MCF 10A (cell line): ENCODE data around the gene MAP4K2. TPM values are rescaled to one million over a fixed set of nuclear protein-coding genes. Genes with fewer than 3 reads are reported as not detected.

ENCODE experiments used
- Bru-seq: library from RNA; stranded (reverse); fragments of 400-500 nt; gene quantifications from one replicate; lab custom pipeline; 2021; lab: Mats Ljungman, UMichigan
- BruChase-seq, 2 experiments: library from RNA; stranded (reverse); fragments of 400-500 nt; gene quantifications; one replicate each; lab custom pipeline; 2021; lab: Mats Ljungman, UMichigan
- BruUV-seq: library from RNA; stranded (reverse); fragments of 400-500 nt; replicated peaks from 2 replicates; lab custom pipeline; 2021; lab: Mats Ljungman, UMichigan
- CTCF ChIA-PET: fragments of 300-600 bp; sonication (Branson Sonifier 250); formaldehyde crosslinking; extraction: SDS; loops from one replicate; lab custom pipeline; 2021; ENCODE audit warnings: antibody characterized with exemption, inconsistent platforms; lab: Yijun Ruan, JAX
- POLR2A ChIA-PET: fragments of 300-600, 350-650 bp; sonication (Branson Sonifier 250); formaldehyde crosslinking; extraction: SDS; loops from one replicate; lab custom pipeline; 2020; ENCODE audit warnings: antibody characterized with exemption, inconsistent platforms; lab: Yijun Ruan, JAX
- DNase-seq: peaks from one replicate; pipeline ENCODE4 v3.0.0-alpha.2; 2018; ENCODE audit not compliant: unreplicated experiment
- H3K27ac Mint-ChIP-seq: one replicate; pipeline ENCODE4 v1.8.0; 2022; ENCODE audit warnings: mild to moderate bottlenecking, low read depth, mixed read lengths; ENCODE audit not compliant: unreplicated experiment
- H3K27me3 Mint-ChIP-seq: one replicate; pipeline ENCODE4 v1.8.0; 2022; ENCODE audit warnings: mixed read lengths; ENCODE audit not compliant: insufficient read depth, unreplicated experiment
- H3K36me3 Mint-ChIP-seq: one replicate; pipeline ENCODE4 v1.8.0; 2022; ENCODE audit warnings: mild to moderate bottlenecking, moderate library complexity, mixed read lengths; ENCODE audit not compliant: insufficient read depth, unreplicated experiment
- H3K4me1 Mint-ChIP-seq: one replicate; pipeline ENCODE4 v1.8.0; 2022; ENCODE audit warnings: mixed read lengths; ENCODE audit not compliant: insufficient read depth, unreplicated experiment
- H3K4me3 Mint-ChIP-seq: one replicate; pipeline ENCODE4 v1.8.0; 2022; ENCODE audit warnings: mild to moderate bottlenecking, moderate library complexity, mixed read lengths; ENCODE audit not compliant: unreplicated experiment
- H3K9me3 Mint-ChIP-seq: one replicate; pipeline ENCODE4 v1.8.0; 2022; ENCODE audit warnings: mixed read lengths; ENCODE audit not compliant: unreplicated experiment
- CTCF ChIP-seq: fragments of 200-600 bp; IDR thresholded peaks from one replicate; pipeline ENCODE4 v1.8.0; 2022; ENCODE audit warnings: antibody characterized with exemption, mild to moderate bottlenecking; ENCODE audit not compliant: unreplicated experiment
- intact Hi-C: fragments of 100-400 bp; cut with micrococcal nuclease; formaldehyde crosslinking; loops from 2 replicates; pipeline ENCODE4 v1.14.1; 2022
- long read RNA-seq: library from polyadenylated mRNA; stranded (forward); transcript quantifications from one replicate; pipeline ENCODE4 v2.0.0, GENCODE V29; 2022
- total RNA-seq: library from RNA; stranded (reverse); gene quantifications from 2 replicates; pipeline ENCODE4 v1.2.3, GENCODE V29; 2022

The MAP4K2 gene
- 4.9 and 6.8 TPM in 2 replicates for total RNA-seq
- percentile 31 among the genes with signal in this experiment for Bru-seq, nascent RNA
- BruChase-seq, experiment 1, labeled RNA remaining after a 6-hour chase = percentile 40 among the genes with signal in this experiment
- percentile 37 among the genes with signal in this experiment for BruChase-seq, experiment 2, labeled RNA remaining after a 2-hour chase
- long read RNA-seq, full-length matches to known transcripts = 11 of 17 reads
- long read RNA-seq, partial matches to known transcripts = 0 of 17 reads
- long read RNA-seq, other reads (novel, unspliced or antisense) = 6 of 17 reads

- Mint-ChIP-seq H3K27me3 (no peaks in the 10 kb centered on the region), H3K9me3 (no peaks in the 10 kb centered on the region), H3K4me1 (peaks cover 9% of the 10 kb centered on the region), H3K4me3 (peak within 1 kb of the TSS; percentile 88), H3K36me3 (peaks cover 25% of the 10 kb centered on the region), H3K27ac (peak within 1 kb of the TSS; percentile 81)
- peak; percentile 16 for TF ChIP-seq CTCF
- BruUV-seq = TSS peak; percentile 50
- intact Hi-C loops = loop anchor here (2.0 kb wide), 1 partner anchor 41 kb away; the partner anchor contains the start of gene CDC42BPG
- peak; percentile 87 for DNase-seq
- ChIA-PET CTCF (interaction anchor here (0.5 to 1.5 kb wide), 7 partner anchors 15 to 204 kb away, joined by 3 to 7 read pairs (median 3); no protein-coding TSS in a partner anchor), POLR2A (interaction anchor here (0.7 to 2.4 kb wide), 10 partner anchors 9 to 82 kb away, joined by 3 to 9 read pairs (median 4); partner anchors contain the start of gene SF1)
These were observed at the start of gene MAP4K2 for GRCh38 chr11:64803158-64803845. Gene MAP4K2, minus strand, starts transcription at chr11:64803214. Its CDS starts 65 bp downstream, at chr11:64803149.

GRCh38 chr11:64851831-64852351 is 48.9 kb upstream of the MAP4K2 start:
- Mint-ChIP-seq H3K4me1 (peaks cover 40% of the 10 kb centered on the region), H3K36me3 (peaks cover 23% of the 10 kb centered on the region), H3K27ac (no peak overlapping the region), H3K4me3 (no peak overlapping the region), H3K9me3 (no peaks in the 10 kb centered on the region), H3K27me3 (no peaks in the 10 kb centered on the region)
- DNase-seq = no peak
- BruUV-seq = no TSS peak
- CTCF ChIA-PET = interaction anchor here (0.6 to 15.7 kb wide), 4 partner anchors 30 to 257 kb away, joined by 3 to 286 read pairs (median 5); partner anchors contain the start of gene EHD1
- no peak for TF ChIP-seq CTCF
- intact Hi-C loops = no loop called here
- POLR2A ChIA-PET = interaction anchor here (1.6 kb wide), 1 partner anchor 26 kb away, joined by 6 read pairs; the partner anchor contains the start of gene EHD1

GRCh38 chr11:64850979-64851567 is 48.1 kb upstream of the MAP4K2 start:
- peaks cover 20% of the 10 kb centered on the region for H3K36me3 Mint-ChIP-seq
- peaks cover 35% of the 10 kb centered on the region for H3K4me1 Mint-ChIP-seq
- H3K27ac Mint-ChIP-seq = peak overlapping the region; percentile 49
- DNase-seq = no peak
- H3K9me3 Mint-ChIP-seq = no peaks in the 10 kb centered on the region
- ChIA-PET POLR2A (interaction anchor here (0.8 to 1.6 kb wide), 3 partner anchors 18 to 27 kb away, joined by 3 to 6 read pairs (median 4); partner anchors contain the start of gene EHD1), CTCF (interaction anchor here (6.3 to 15.7 kb wide), 2 partner anchors 31 to 44 kb away, joined by 93 to 286 read pairs; partner anchors contain the start of gene EHD1)
- no peak for TF ChIP-seq CTCF
- intact Hi-C loops = no loop called here
- no TSS peak for BruUV-seq
- H3K27me3 Mint-ChIP-seq = no peaks in the 10 kb centered on the region
- no peak overlapping the region for H3K4me3 Mint-ChIP-seq
